ENCODE measurements around the gene CLIC5.

CLIC5 gene

GRCh38 chr6:46025573-46025972 is 9.9 kb upstream of the CLIC5 start:
- Histone ChIP-seq H2AFZ (ENCODE audit: low read length) (no peak overlapping the region), H3K36me3 (ENCODE audit: insufficient read depth, low read length) (no peaks in the 10 kb centered on the region), H3K9ac (ENCODE audit: low read depth, low read length, poor library complexity, severe bottlenecking) (no peak overlapping the region), H3K9me2 (replicated peaks; ENCODE audit: low read depth, low read length) (no peaks in the 10 kb centered on the region), H3K4me1 (ENCODE audit: insufficient read depth, low read length, poor library complexity, severe bottlenecking) (no peaks in the 10 kb centered on the region), H3K27me3 (ENCODE audit: insufficient read depth, low read length, poor library complexity, severe bottlenecking) (no peaks in the 10 kb centered on the region), H4K20me1 (ENCODE audit: insufficient read depth, low read length, poor library complexity, severe bottlenecking) (no peaks in the 10 kb centered on the region), H3K9me3 (ENCODE audit: insufficient read depth, low read depth, low read length) (no peaks in the 10 kb centered on the region), H3K79me2 (ENCODE audit: insufficient read depth, low read length) (no peaks in the 10 kb centered on the region), H3K4me2 (ENCODE audit: low read depth, low read length, poor library complexity, severe bottlenecking) (no peak overlapping the region), H3F3A (ENCODE audit: low read depth) (no peaks in the 10 kb centered on the region), H3K4me3 (ENCODE audit: low read length, poor library complexity, severe bottlenecking) (no peak overlapping the region)
- no peak for TF ChIP-seq EZH2phosphoT487 (IDR thresholded peaks at IDR 0.05; ENCODE audit: borderline replicate concordance)
- no peak for TF ChIP-seq CTCF (conservative IDR thresholded peaks at IDR 0.05; ENCODE audit: low read length)

- Histone ChIP-seq H3K4me2 (ENCODE audit: low read depth, low read length, poor library complexity, severe bottlenecking) (no peak overlapping the region), H2AFZ (ENCODE audit: low read length) (no peak overlapping the region), H3K9me3 (ENCODE audit: insufficient read depth, low read depth, low read length) (no peaks in the 10 kb centered on the region), H3K79me2 (ENCODE audit: insufficient read depth, low read length) (no peaks in the 10 kb centered on the region), H4K20me1 (ENCODE audit: insufficient read depth, low read length, poor library complexity, severe bottlenecking) (no peaks in the 10 kb centered on the region), H3K9ac (ENCODE audit: low read depth, low read length, poor library complexity, severe bottlenecking) (no peak overlapping the region), H3K36me3 (ENCODE audit: insufficient read depth, low read length) (no peaks in the 10 kb centered on the region), H3K4me1 (ENCODE audit: insufficient read depth, low read length, poor library complexity, severe bottlenecking) (no peaks in the 10 kb centered on the region), H3K27me3 (ENCODE audit: insufficient read depth, low read length, poor library complexity, severe bottlenecking) (no peaks in the 10 kb centered on the region), H3K4me3 (ENCODE audit: low read length, poor library complexity, severe bottlenecking) (no peak overlapping the region), H3K9me2 (replicated peaks; ENCODE audit: low read depth, low read length) (no peaks in the 10 kb centered on the region), H3F3A (ENCODE audit: low read depth) (no peaks in the 10 kb centered on the region)
- no peak for TF ChIP-seq EZH2phosphoT487 (IDR thresholded peaks at IDR 0.05; ENCODE audit: borderline replicate concordance)
- TF ChIP-seq CTCF (conservative IDR thresholded peaks at IDR 0.05; ENCODE audit: low read length) = no peak
Observed at GRCh38 chr6:46024124-46024769, 8.6 kb upstream of the CLIC5 start.

GRCh38 chr6:46023216-46023915 is 7.7 kb upstream of the CLIC5 start:
- Histone ChIP-seq H3K9me3 (ENCODE audit: insufficient read depth, low read depth, low read length) (no peaks in the 10 kb centered on the region), H3K4me1 (ENCODE audit: insufficient read depth, low read length, poor library complexity, severe bottlenecking) (no peaks in the 10 kb centered on the region), H3K9ac (ENCODE audit: low read depth, low read length, poor library complexity, severe bottlenecking) (no peak overlapping the region), H2AFZ (ENCODE audit: low read length) (no peak overlapping the region), H3K9me2 (replicated peaks; ENCODE audit: low read depth, low read length) (no peaks in the 10 kb centered on the region), H3K4me2 (ENCODE audit: low read depth, low read length, poor library complexity, severe bottlenecking) (no peak overlapping the region), H3K79me2 (ENCODE audit: insufficient read depth, low read length) (no peaks in the 10 kb centered on the region), H3F3A (ENCODE audit: low read depth) (no peaks in the 10 kb centered on the region), H3K27me3 (ENCODE audit: insufficient read depth, low read length, poor library complexity, severe bottlenecking) (no peaks in the 10 kb centered on the region), H3K36me3 (ENCODE audit: insufficient read depth, low read length) (no peaks in the 10 kb centered on the region), H3K4me3 (ENCODE audit: low read length, poor library complexity, severe bottlenecking) (no peak overlapping the region), H4K20me1 (ENCODE audit: insufficient read depth, low read length, poor library complexity, severe bottlenecking) (no peaks in the 10 kb centered on the region)
- TF ChIP-seq CTCF (conservative IDR thresholded peaks at IDR 0.05; ENCODE audit: low read length) (no peak), EZH2phosphoT487 (IDR thresholded peaks at IDR 0.05; ENCODE audit: borderline replicate concordance) (no peak)
